ENCODE measurements around the gene FREY1. TPM values are rescaled to one million over a fixed set of nuclear protein-coding genes. Genes with fewer than 3 reads are reported as not detected.

Gene FREY1
- total and polyA plus RNA-seq, 2 of the 13 experiments (the other 11 are each of a cell fraction or from before 2014, with no cell fraction given), result 0.44 to 0.73 TPM

DNA sequence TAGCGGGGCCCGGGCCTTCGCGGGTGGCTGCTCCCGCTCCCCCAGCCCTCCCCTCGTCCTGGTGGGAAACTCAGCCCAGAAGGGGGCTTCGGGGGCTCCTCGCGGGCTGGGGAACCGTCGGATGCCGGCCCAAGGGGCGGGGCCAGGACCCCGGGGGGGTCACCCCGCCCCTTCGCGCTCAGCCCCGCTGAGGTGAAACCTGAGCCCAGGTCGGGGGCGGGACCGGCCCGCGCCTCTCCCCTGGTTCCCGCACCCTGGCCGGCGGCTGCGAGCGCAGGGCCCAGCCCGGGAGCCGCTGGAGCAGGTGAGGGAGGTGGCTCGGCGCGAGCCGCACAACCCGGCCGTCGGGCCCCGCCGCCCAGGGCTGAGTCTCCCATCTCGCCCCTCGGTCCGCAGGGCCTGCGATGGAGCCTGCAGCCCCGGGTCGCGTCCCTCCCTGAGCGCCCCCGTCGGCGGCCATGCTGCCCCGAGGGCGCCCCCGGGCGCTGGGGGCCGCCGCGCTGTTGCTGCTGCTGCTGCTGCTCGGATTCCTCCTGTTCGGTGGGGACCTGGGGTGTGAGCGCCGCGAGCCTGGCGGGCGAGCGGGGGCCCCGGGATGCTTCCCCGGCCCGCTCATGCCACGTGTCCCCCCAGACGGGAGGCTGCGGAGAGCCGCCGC is 15.5 kb upstream of the FREY1 start, which contains the start of gene LARGE2 (continued):
- TF ChIP-seq, protein P1, sequence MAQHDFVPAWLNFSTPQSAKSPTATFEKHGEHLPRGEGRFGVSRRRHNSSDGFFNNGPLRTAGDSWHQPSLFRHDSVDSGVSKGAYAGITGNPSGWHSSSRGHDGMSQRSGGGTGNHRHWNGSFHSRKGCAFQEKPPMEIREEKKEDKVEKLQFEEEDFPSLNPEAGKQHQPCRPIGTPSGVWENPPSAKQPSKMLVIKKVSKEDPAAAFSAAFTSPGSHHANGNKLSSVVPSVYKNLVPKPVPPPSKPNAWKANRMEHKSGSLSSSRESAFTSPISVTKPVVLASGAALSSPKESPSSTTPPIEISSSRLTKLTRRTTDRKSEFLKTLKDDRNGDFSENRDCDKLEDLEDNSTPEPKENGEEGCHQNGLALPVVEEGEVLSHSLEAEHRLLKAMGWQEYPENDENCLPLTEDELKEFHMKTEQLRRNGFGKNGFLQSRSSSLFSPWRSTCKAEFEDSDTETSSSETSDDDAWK (CRISPR knock-in tag; IDR thresholded peaks at IDR 0.05), result no peak
- TF ChIP-seq ZNF12 (CRISPR knock-in tag; IDR thresholded peaks at IDR 0.05), result no peak
- TF ChIP-seq ZNF672 (CRISPR knock-in tag; IDR thresholded peaks at IDR 0.05), result no peak
- TF ChIP-seq, protein P2, sequence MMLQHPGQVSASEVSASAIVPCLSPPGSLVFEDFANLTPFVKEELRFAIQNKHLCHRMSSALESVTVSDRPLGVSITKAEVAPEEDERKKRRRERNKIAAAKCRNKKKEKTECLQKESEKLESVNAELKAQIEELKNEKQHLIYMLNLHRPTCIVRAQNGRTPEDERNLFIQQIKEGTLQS (CRISPR knock-in tag; IDR thresholded peaks at IDR 0.05), result no peak
- TF ChIP-seq GATAD2A (CRISPR knock-in tag; IDR thresholded peaks at IDR 0.05), result no peak
- TF ChIP-seq CCAR2 (optimal IDR thresholded peaks at IDR 0.05; ENCODE audit: low read depth, low read length), result no peak
- no peak for TF ChIP-seq ESRRA (CRISPR knock-in tag; IDR thresholded peaks at IDR 0.05; ENCODE audit: low read depth)
- TF ChIP-seq, protein P3, sequence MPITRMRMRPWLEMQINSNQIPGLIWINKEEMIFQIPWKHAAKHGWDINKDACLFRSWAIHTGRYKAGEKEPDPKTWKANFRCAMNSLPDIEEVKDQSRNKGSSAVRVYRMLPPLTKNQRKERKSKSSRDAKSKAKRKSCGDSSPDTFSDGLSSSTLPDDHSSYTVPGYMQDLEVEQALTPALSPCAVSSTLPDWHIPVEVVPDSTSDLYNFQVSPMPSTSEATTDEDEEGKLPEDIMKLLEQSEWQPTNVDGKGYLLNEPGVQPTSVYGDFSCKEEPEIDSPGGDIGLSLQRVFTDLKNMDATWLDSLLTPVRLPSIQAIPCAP (CRISPR knock-in tag; IDR thresholded peaks at IDR 0.05; ENCODE audit: low read depth), result no peak
- no peak for TF ChIP-seq NCOA2 (CRISPR knock-in tag; IDR thresholded peaks at IDR 0.05)
- TF ChIP-seq FOXM1 (CRISPR knock-in tag; IDR thresholded peaks at IDR 0.05), result no peak
- TF ChIP-seq IKZF1 (IDR thresholded peaks at IDR 0.05), result no peak
- TF ChIP-seq HCFC1 (IDR thresholded peaks at IDR 0.05; ENCODE audit: low read depth, low read length), result no peak
- TF ChIP-seq, protein P4, sequence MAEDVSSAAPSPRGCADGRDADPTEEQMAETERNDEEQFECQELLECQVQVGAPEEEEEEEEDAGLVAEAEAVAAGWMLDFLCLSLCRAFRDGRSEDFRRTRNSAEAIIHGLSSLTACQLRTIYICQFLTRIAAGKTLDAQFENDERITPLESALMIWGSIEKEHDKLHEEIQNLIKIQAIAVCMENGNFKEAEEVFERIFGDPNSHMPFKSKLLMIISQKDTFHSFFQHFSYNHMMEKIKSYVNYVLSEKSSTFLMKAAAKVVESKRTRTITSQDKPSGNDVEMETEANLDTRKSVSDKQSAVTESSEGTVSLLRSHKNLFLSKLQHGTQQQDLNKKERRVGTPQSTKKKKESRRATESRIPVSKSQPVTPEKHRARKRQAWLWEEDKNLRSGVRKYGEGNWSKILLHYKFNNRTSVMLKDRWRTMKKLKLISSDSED (CRISPR knock-in tag; IDR thresholded peaks at IDR 0.05), result no peak
- TF ChIP-seq SALL1 (CRISPR knock-in tag; IDR thresholded peaks at IDR 0.05), result no peak
- no peak for TF ChIP-seq ZNF670 (CRISPR knock-in tag; IDR thresholded peaks at IDR 0.05; ENCODE audit: borderline replicate concordance)
- TF ChIP-seq RFXANK (CRISPR knock-in tag; IDR thresholded peaks at IDR 0.05), result no peak
- TF ChIP-seq, protein P5, sequence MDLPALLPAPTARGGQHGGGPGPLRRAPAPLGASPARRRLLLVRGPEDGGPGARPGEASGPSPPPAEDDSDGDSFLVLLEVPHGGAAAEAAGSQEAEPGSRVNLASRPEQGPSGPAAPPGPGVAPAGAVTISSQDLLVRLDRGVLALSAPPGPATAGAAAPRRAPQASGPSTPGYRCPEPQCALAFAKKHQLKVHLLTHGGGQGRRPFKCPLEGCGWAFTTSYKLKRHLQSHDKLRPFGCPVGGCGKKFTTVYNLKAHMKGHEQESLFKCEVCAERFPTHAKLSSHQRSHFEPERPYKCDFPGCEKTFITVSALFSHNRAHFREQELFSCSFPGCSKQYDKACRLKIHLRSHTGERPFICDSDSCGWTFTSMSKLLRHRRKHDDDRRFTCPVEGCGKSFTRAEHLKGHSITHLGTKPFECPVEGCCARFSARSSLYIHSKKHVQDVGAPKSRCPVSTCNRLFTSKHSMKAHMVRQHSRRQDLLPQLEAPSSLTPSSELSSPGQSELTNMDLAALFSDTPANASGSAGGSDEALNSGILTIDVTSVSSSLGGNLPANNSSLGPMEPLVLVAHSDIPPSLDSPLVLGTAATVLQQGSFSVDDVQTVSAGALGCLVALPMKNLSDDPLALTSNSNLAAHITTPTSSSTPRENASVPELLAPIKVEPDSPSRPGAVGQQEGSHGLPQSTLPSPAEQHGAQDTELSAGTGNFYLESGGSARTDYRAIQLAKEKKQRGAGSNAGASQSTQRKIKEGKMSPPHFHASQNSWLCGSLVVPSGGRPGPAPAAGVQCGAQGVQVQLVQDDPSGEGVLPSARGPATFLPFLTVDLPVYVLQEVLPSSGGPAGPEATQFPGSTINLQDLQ (CRISPR knock-in tag; IDR thresholded peaks at IDR 0.05), result peak; percentile 14; the same call in 1 of the 2 replicates
- TF ChIP-seq, protein P6, sequence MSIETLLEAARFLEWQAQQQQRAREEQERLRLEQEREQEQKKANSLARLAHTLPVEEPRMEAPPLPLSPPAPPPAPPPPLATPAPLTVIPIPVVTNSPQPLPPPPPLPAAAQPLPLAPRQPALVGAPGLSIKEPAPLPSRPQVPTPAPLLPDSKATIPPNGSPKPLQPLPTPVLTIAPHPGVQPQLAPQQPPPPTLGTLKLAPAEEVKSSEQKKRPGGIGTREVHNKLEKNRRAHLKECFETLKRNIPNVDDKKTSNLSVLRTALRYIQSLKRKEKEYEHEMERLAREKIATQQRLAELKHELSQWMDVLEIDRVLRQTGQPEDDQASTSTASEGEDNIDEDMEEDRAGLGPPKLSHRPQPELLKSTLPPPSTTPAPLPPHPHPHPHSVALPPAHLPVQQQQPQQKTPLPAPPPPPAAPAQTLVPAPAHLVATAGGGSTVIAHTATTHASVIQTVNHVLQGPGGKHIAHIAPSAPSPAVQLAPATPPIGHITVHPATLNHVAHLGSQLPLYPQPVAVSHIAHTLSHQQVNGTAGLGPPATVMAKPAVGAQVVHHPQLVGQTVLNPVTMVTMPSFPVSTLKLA (IDR thresholded peaks at IDR 0.05), result no peak
- TF ChIP-seq, protein P7, sequence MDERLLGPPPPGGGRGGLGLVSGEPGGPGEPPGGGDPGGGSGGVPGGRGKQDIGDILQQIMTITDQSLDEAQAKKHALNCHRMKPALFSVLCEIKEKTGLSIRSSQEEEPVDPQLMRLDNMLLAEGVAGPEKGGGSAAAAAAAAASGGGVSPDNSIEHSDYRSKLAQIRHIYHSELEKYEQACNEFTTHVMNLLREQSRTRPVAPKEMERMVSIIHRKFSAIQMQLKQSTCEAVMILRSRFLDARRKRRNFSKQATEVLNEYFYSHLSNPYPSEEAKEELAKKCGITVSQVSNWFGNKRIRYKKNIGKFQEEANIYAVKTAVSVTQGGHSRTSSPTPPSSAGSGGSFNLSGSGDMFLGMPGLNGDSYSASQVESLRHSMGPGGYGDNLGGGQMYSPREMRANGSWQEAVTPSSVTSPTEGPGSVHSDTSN (CRISPR knock-in tag; IDR thresholded peaks at IDR 0.05), result no peak
- TF ChIP-seq SNAI1 (CRISPR knock-in tag; IDR thresholded peaks at IDR 0.05; ENCODE audit: borderline replicate concordance), result no peak
- TF ChIP-seq ZNF83 (CRISPR knock-in tag; IDR thresholded peaks at IDR 0.05; ENCODE audit: borderline replicate concordance), result no peak
- TF ChIP-seq FLYWCH1 (CRISPR knock-in tag; IDR thresholded peaks at IDR 0.05), result no peak
